ENCODE results near the gene CORO2B.

The CORO2B gene

GRCh38 chr15:68701886-68702285 lies 123.1 kb downstream of the CORO2B start:
- Histone ChIP-seq H3K4me1 (ENCODE audit: control insufficient read depth in 1 of 2, insufficient read depth in 2 of 2, low read length in 2 of 2) (peaks cover 4 to 16% of the 10 kb centered on the region in 2 donors), H3K36me3 (ENCODE audit: control insufficient read depth in 1 of 2, insufficient read depth in 2 of 2, low read length in 2 of 2) (no peaks in the 10 kb centered on the region), H3K27me3 (ENCODE audit: low read depth, low read length) (no peaks in the 10 kb centered on the region), H3K9me3 (ENCODE audit: control insufficient read depth in 1 of 2, low read length in 2 of 2) (no peaks in the 10 kb centered on the region), H3K4me3 (ENCODE audit: low read depth in 1 of 2, low read length in 2 of 2) (no peak overlapping the region), H3K27ac (ENCODE audit: low read length) (no peak overlapping the region)

DNA sequence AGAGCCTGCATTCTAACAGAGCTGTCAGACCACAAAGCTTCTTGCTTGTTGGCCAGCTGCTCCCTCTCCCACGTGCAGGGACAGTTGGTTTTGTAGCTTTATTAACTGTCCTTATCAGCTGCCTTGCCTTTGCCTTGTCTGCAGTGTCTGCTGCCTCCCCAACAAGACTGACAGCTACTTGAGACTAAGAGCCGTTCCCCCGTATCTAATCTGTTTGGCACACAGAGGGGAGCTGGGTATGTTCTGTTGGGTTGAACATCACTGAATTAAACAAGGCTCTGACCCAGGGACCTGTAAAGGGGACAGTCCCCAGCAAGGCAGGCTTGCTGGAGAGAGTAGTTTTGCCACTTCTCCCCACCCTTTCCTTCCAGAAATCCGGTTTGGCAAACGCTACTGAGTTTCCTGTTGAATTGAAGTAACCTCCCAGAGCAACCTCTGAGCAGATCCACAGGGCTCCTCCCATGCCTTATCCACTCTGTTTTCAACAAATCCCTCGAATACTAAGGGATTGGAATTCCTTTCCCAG lies 125.8 kb downstream of the CORO2B start:
- no peaks in the 10 kb centered on the region for H3K36me3 ChIP-seq (ENCODE audit: control insufficient read depth in 1 of 2, insufficient read depth in 2 of 2, low read length in 2 of 2)
- H3K27me3 ChIP-seq (ENCODE audit: low read depth, low read length): no peaks in the 10 kb centered on the region
- peaks cover 4 to 16% of the 10 kb centered on the region in 2 donors for H3K4me1 ChIP-seq (ENCODE audit: control insufficient read depth in 1 of 2, insufficient read depth in 2 of 2, low read length in 2 of 2)
- no peaks in the 10 kb centered on the region for H3K9me3 ChIP-seq (ENCODE audit: control insufficient read depth in 1 of 2, low read length in 2 of 2)
- H3K27ac ChIP-seq (ENCODE audit: low read length): no peak overlapping the region
- H3K4me3 ChIP-seq (ENCODE audit: low read depth in 1 of 2, low read length in 2 of 2): no peak overlapping the region

GRCh38 chr15:68706256-68706655 lies 127.5 kb downstream of the CORO2B start:
- Histone ChIP-seq H3K4me1 (ENCODE audit: control insufficient read depth in 1 of 2, insufficient read depth in 2 of 2, low read length in 2 of 2) (peaks cover 0 to 4% of the 10 kb centered on the region in 2 donors), H3K9me3 (ENCODE audit: control insufficient read depth in 1 of 2, low read length in 2 of 2) (no peaks in the 10 kb centered on the region), H3K4me3 (ENCODE audit: low read depth in 1 of 2, low read length in 2 of 2) (no peak overlapping the region), H3K36me3 (ENCODE audit: control insufficient read depth in 1 of 2, insufficient read depth in 2 of 2, low read length in 2 of 2) (no peaks in the 10 kb centered on the region), H3K27me3 (ENCODE audit: low read depth, low read length) (no peaks in the 10 kb centered on the region), H3K27ac (ENCODE audit: low read length) (no peak overlapping the region)

- H3K9me3 ChIP-seq (ENCODE audit: control insufficient read depth in 1 of 2, low read length in 2 of 2): no peaks in the 10 kb centered on the region
- peaks cover 0 to 4% of the 10 kb centered on the region in 2 donors for H3K4me1 ChIP-seq (ENCODE audit: control insufficient read depth in 1 of 2, insufficient read depth in 2 of 2, low read length in 2 of 2)
- no peak overlapping the region for H3K4me3 ChIP-seq (ENCODE audit: low read depth in 1 of 2, low read length in 2 of 2)
- no peaks in the 10 kb centered on the region for H3K36me3 ChIP-seq (ENCODE audit: control insufficient read depth in 1 of 2, insufficient read depth in 2 of 2, low read length in 2 of 2)
- no peaks in the 10 kb centered on the region for H3K27me3 ChIP-seq (ENCODE audit: low read depth, low read length)
- no peak overlapping the region for H3K27ac ChIP-seq (ENCODE audit: low read length)
Observed at GRCh38 chr15:68706931-68707330, 128.1 kb downstream of the CORO2B start.

DNA sequence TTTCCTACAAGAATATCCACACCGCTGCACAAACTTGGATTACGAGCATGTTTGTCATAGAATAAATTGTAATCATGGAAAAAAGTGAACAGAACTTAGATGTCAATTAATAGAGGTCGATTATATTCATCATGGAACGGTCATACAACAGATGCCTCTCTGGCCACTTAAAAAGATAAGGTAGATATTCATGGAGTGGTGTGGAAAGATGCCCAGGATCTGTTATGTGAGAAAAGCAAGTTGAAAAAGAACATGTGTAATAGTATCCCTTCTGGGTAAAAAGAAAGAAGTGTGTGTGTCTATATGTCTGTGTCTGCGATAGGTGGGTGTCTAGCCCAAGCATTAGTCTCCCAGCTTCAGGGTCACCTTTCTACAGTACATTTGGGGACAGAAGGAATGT lies 128.6 kb downstream of the CORO2B start:
- H3K27me3 ChIP-seq (ENCODE audit: low read depth, low read length): no peaks in the 10 kb centered on the region
- peaks cover 0 to 4% of the 10 kb centered on the region in 2 donors for H3K4me1 ChIP-seq (ENCODE audit: control insufficient read depth in 1 of 2, insufficient read depth in 2 of 2, low read length in 2 of 2)
- H3K4me3 ChIP-seq (ENCODE audit: low read depth in 1 of 2, low read length in 2 of 2): no peak overlapping the region
- H3K36me3 ChIP-seq (ENCODE audit: control insufficient read depth in 1 of 2, insufficient read depth in 2 of 2, low read length in 2 of 2): no peaks in the 10 kb centered on the region
- no peak overlapping the region for H3K27ac ChIP-seq (ENCODE audit: low read length)
- H3K9me3 ChIP-seq (ENCODE audit: control insufficient read depth in 1 of 2, low read length in 2 of 2): no peaks in the 10 kb centered on the region

GRCh38 chr15:68709876-68710275 lies 131.1 kb downstream of the CORO2B start:
- H3K4me1 ChIP-seq (ENCODE audit: control insufficient read depth in 1 of 2, insufficient read depth in 2 of 2, low read length in 2 of 2): no peaks in the 10 kb centered on the region
- H3K9me3 ChIP-seq (ENCODE audit: control insufficient read depth in 1 of 2, low read length in 2 of 2): no peaks in the 10 kb centered on the region
- peaks cover 0 to 4% of the 10 kb centered on the region in 2 donors for H3K36me3 ChIP-seq (ENCODE audit: control insufficient read depth in 1 of 2, insufficient read depth in 2 of 2, low read length in 2 of 2)
- no peaks in the 10 kb centered on the region for H3K27me3 ChIP-seq (ENCODE audit: low read depth, low read length)
- H3K4me3 ChIP-seq (ENCODE audit: low read depth in 1 of 2, low read length in 2 of 2): no peak overlapping the region
- H3K27ac ChIP-seq (ENCODE audit: low read length): no peak overlapping the region

- H3K4me3 ChIP-seq (ENCODE audit: low read depth in 1 of 2, low read length in 2 of 2): no peak overlapping the region
- H3K36me3 ChIP-seq (ENCODE audit: control insufficient read depth in 1 of 2, insufficient read depth in 2 of 2, low read length in 2 of 2): peaks cover 0 to 4% of the 10 kb centered on the region in 2 donors
- no peak overlapping the region for H3K27ac ChIP-seq (ENCODE audit: low read length)
- H3K27me3 ChIP-seq (ENCODE audit: low read depth, low read length): no peaks in the 10 kb centered on the region
- no peaks in the 10 kb centered on the region for H3K9me3 ChIP-seq (ENCODE audit: control insufficient read depth in 1 of 2, low read length in 2 of 2)
- no peaks in the 10 kb centered on the region for H3K4me1 ChIP-seq (ENCODE audit: control insufficient read depth in 1 of 2, insufficient read depth in 2 of 2, low read length in 2 of 2)
Observed at GRCh38 chr15:68710536-68710935, 131.7 kb downstream of the CORO2B start.

- H3K36me3 ChIP-seq (ENCODE audit: control insufficient read depth in 1 of 2, insufficient read depth in 2 of 2, low read length in 2 of 2): peaks cover 0 to 4% of the 10 kb centered on the region in 2 donors
- H3K27me3 ChIP-seq (ENCODE audit: low read depth, low read length): no peaks in the 10 kb centered on the region
Observed at GRCh38 chr15:68711406-68711805, 132.6 kb downstream of the CORO2B start.

GRCh38 chr15:68712886-68713285 lies 134.1 kb downstream of the CORO2B start:
- H3K27ac ChIP-seq (ENCODE audit: low read length): no peak overlapping the region
- no peaks in the 10 kb centered on the region for H3K9me3 ChIP-seq (ENCODE audit: control insufficient read depth in 1 of 2, low read length in 2 of 2)
- no peak overlapping the region for H3K4me3 ChIP-seq (ENCODE audit: low read depth in 1 of 2, low read length in 2 of 2)
- H3K27me3 ChIP-seq (ENCODE audit: low read depth, low read length): no peaks in the 10 kb centered on the region
- H3K36me3 ChIP-seq (ENCODE audit: control insufficient read depth in 1 of 2, insufficient read depth in 2 of 2, low read length in 2 of 2): peaks cover 0 to 4% of the 10 kb centered on the region in 2 donors
- H3K4me1 ChIP-seq (ENCODE audit: control insufficient read depth in 1 of 2, insufficient read depth in 2 of 2, low read length in 2 of 2): no peaks in the 10 kb centered on the region

More at GRCh38 chr15:68711406-68711805, 132.6 kb downstream of the CORO2B start:
- H3K27ac ChIP-seq (ENCODE audit: low read length): no peak overlapping the region
- H3K9me3 ChIP-seq (ENCODE audit: control insufficient read depth in 1 of 2, low read length in 2 of 2): no peaks in the 10 kb centered on the region
- no peaks in the 10 kb centered on the region for H3K4me1 ChIP-seq (ENCODE audit: control insufficient read depth in 1 of 2, insufficient read depth in 2 of 2, low read length in 2 of 2)
- H3K4me3 ChIP-seq (ENCODE audit: low read depth in 1 of 2, low read length in 2 of 2): no peak overlapping the region

- Histone ChIP-seq H3K27me3 (ENCODE audit: low read depth, low read length) (no peaks in the 10 kb centered on the region), H3K36me3 (ENCODE audit: control insufficient read depth in 1 of 2, insufficient read depth in 2 of 2, low read length in 2 of 2) (peaks cover 0 to 4% of the 10 kb centered on the region in 2 donors), H3K27ac (ENCODE audit: low read length) (no peak overlapping the region), H3K4me1 (ENCODE audit: control insufficient read depth in 1 of 2, insufficient read depth in 2 of 2, low read length in 2 of 2) (no peaks in the 10 kb centered on the region), H3K9me3 (ENCODE audit: control insufficient read depth in 1 of 2, low read length in 2 of 2) (no peaks in the 10 kb centered on the region), H3K4me3 (ENCODE audit: low read depth in 1 of 2, low read length in 2 of 2) (no peak overlapping the region)
Observed at GRCh38 chr15:68713874-68714273, 135.1 kb downstream of the CORO2B start.

- Histone ChIP-seq H3K4me1 (ENCODE audit: control insufficient read depth in 1 of 2, insufficient read depth in 2 of 2, low read length in 2 of 2) (no peaks in the 10 kb centered on the region), H3K4me3 (ENCODE audit: low read depth in 1 of 2, low read length in 2 of 2) (no peak overlapping the region), H3K27ac (ENCODE audit: low read length) (no peak overlapping the region), H3K27me3 (ENCODE audit: low read depth, low read length) (no peaks in the 10 kb centered on the region), H3K36me3 (ENCODE audit: control insufficient read depth in 1 of 2, insufficient read depth in 2 of 2, low read length in 2 of 2) (peaks cover 0 to 4% of the 10 kb centered on the region in 2 donors), H3K9me3 (ENCODE audit: control insufficient read depth in 1 of 2, low read length in 2 of 2) (no peaks in the 10 kb centered on the region)
Observed at GRCh38 chr15:68715111-68715510, 136.3 kb downstream of the CORO2B start.

DNA sequence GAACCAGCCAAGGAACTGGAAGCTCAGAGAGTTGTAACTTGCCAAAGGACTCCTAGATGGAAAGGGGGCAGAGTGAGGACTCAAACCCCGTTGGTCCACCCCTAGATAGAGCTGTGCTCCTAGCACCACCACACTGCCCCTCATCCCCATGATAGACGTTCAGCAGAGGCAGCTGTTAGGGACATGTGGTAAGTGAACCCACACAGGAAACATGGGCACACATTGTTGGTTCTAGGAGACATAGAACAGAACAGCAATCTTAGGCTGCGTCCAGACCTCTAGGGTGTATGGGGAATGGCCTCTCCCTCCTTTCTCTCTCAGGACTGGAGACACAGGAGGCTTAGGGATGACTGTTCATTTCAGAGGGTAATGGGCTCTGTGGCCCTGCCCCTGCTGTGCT lies 139.2 kb downstream of the CORO2B start:
- no peaks in the 10 kb centered on the region for H3K9me3 ChIP-seq (ENCODE audit: control insufficient read depth in 1 of 2, low read length in 2 of 2)
- no peaks in the 10 kb centered on the region for H3K4me1 ChIP-seq (ENCODE audit: control insufficient read depth in 1 of 2, insufficient read depth in 2 of 2, low read length in 2 of 2)
- peaks cover 0 to 4% of the 10 kb centered on the region in 2 donors for H3K36me3 ChIP-seq (ENCODE audit: control insufficient read depth in 1 of 2, insufficient read depth in 2 of 2, low read length in 2 of 2)
- H3K27me3 ChIP-seq (ENCODE audit: low read depth, low read length): no peaks in the 10 kb centered on the region
- no peak overlapping the region for H3K4me3 ChIP-seq (ENCODE audit: low read depth in 1 of 2, low read length in 2 of 2)
- H3K27ac ChIP-seq (ENCODE audit: low read length): no peak overlapping the region
